KMS-11 (cell line): ENCODE measurements around the gene SLC25A34.

Experiments
- H2AFZ ChIP-seq: fragments of 200-600 bp; sonication (generic); 2 replicates; pipeline ENCODE4 v1.6.1; 2016; ENCODE audit warnings: antibody characterized with exemption, mixed run types, low read depth
- H3K27ac ChIP-seq: fragments of 200-600 bp; sonication (generic); 2 replicates; pipeline ENCODE4 v1.6.1; 2016; ENCODE audit warnings: mild to moderate bottlenecking, mixed run types
- H3K27me3 ChIP-seq: fragments of 200-600 bp; sonication (generic); 2 replicates; pipeline ENCODE4 v1.6.1; 2017; ENCODE audit warnings: mild to moderate bottlenecking, low read depth, mixed run types, moderate library complexity; ENCODE audit not compliant: insufficient read depth
- H3K36me3 ChIP-seq: fragments of 200-600 bp; sonication (generic); 2 replicates; pipeline ENCODE4 v1.6.1; 2017; ENCODE audit warnings: mild to moderate bottlenecking, mixed run types; ENCODE audit not compliant: insufficient read depth
- H3K4me1 ChIP-seq: fragments of 200-600 bp; sonication (generic); 2 replicates; pipeline ENCODE4 v1.6.1; 2016; ENCODE audit warnings: mild to moderate bottlenecking, low read depth, mixed run types; ENCODE audit not compliant: poor library complexity, severe bottlenecking
- H3K4me2 ChIP-seq: fragments of 200-600 bp; sonication (generic); 2 replicates; pipeline ENCODE4 v1.7.0; 2016; ENCODE audit warnings: mild to moderate bottlenecking, mixed run types
- H3K4me3 ChIP-seq: fragments of 200-600 bp; sonication (generic); IDR thresholded peaks from 2 replicates; pipeline ENCODE4 v1.6.1; 2017; ENCODE audit warnings: low read depth, low read length, mixed read lengths; ENCODE audit not compliant: insufficient read depth
- H3K79me2 ChIP-seq: fragments of 200-600 bp; sonication (generic); 2 replicates; pipeline ENCODE4 v1.6.1; 2016; ENCODE audit warnings: low read depth, mixed run types; ENCODE audit not compliant: insufficient read depth
- H3K9ac ChIP-seq: fragments of 200-600 bp; sonication (generic); 2 replicates; pipeline ENCODE4 v1.6.1; 2016; ENCODE audit warnings: mild to moderate bottlenecking, mixed run types
- H4K20me1 ChIP-seq: fragments of 200-600 bp; sonication (generic); 2 replicates; pipeline ENCODE4 v1.6.1; 2016; ENCODE audit warnings: mild to moderate bottlenecking, mixed run types; ENCODE audit not compliant: insufficient read depth
- CTCF ChIP-seq: fragments of 200-600 bp; sonication (generic); conservative IDR thresholded peaks from 2 replicates; pipeline ENCODE4 v1.6.1; 2017; ENCODE audit warnings: low read depth, mild to moderate bottlenecking, antibody characterized with exemption, low read length, moderate library complexity, mixed read lengths

Gene SLC25A34

GRCh38 chr1:15704526-15705183 lies 31.4 kb upstream of the SLC25A34 start:
- Histone ChIP-seq H3K27me3 (no peaks in the 10 kb centered on the region), H3K4me3 (no peak overlapping the region), H4K20me1 (no peaks in the 10 kb centered on the region), H3K9ac (no peak overlapping the region), H3K4me1 (peaks cover 3% of the 10 kb centered on the region), H3K27ac (no peak overlapping the region), H2AFZ (no peak overlapping the region), H3K79me2 (peaks cover 20% of the 10 kb centered on the region; the same call in 1 of the 2 replicates), H3K4me2 (no peak overlapping the region), H3K36me3 (no peaks in the 10 kb centered on the region)
- no peak for TF ChIP-seq CTCF

- H3K4me3 ChIP-seq, result no peak overlapping the region
- peaks cover 3% of the 10 kb centered on the region for H3K4me1 ChIP-seq
- no peaks in the 10 kb centered on the region for H3K36me3 ChIP-seq
- H3K9ac ChIP-seq, result no peak overlapping the region
- H3K27ac ChIP-seq, result no peak overlapping the region
- no peaks in the 10 kb centered on the region for H3K27me3 ChIP-seq
- no peak for TF ChIP-seq CTCF
- no peak overlapping the region for H3K4me2 ChIP-seq
- H2AFZ ChIP-seq, result no peak overlapping the region
- peaks cover 20% of the 10 kb centered on the region; the same call in 1 of the 2 replicates for H3K79me2 ChIP-seq
- H4K20me1 ChIP-seq, result no peaks in the 10 kb centered on the region
Observed at GRCh38 chr1:15705184-15705566, 30.9 kb upstream of the SLC25A34 start.

- Histone ChIP-seq H3K27me3 (no peaks in the 10 kb centered on the region), H3K9ac (no peak overlapping the region), H3K27ac (no peak overlapping the region), H4K20me1 (no peaks in the 10 kb centered on the region), H3K4me1 (peaks cover 3% of the 10 kb centered on the region), H3K79me2 (peaks cover 15% of the 10 kb centered on the region; the same call in 1 of the 2 replicates), H2AFZ (no peak overlapping the region), H3K4me3 (no peak overlapping the region), H3K36me3 (no peaks in the 10 kb centered on the region), H3K4me2 (no peak overlapping the region)
- TF ChIP-seq CTCF, result no peak
Observed at GRCh38 chr1:15706751-15707150, 29.3 kb upstream of the SLC25A34 start.

- Histone ChIP-seq H3K36me3 (no peaks in the 10 kb centered on the region), H3K9ac (no peak overlapping the region), H3K4me2 (no peak overlapping the region), H3K4me3 (no peak overlapping the region), H3K27ac (no peak overlapping the region), H3K4me1 (peaks cover 3% of the 10 kb centered on the region), H3K79me2 (peaks cover 11% of the 10 kb centered on the region; the same call in 1 of the 2 replicates), H3K27me3 (no peaks in the 10 kb centered on the region), H4K20me1 (no peaks in the 10 kb centered on the region), H2AFZ (no peak overlapping the region)
- no peak for TF ChIP-seq CTCF
Observed at GRCh38 chr1:15707239-15707925, 28.7 kb upstream of the SLC25A34 start.
